SK-N-SH treated with all-trans-retinoic acid at 6 μM for 48 hours (cell line): ENCODE measurements around the gene SCD5.

Source experiments
- ATAC-seq: fragments of 200-7000 bp; cut with Tn5 transposase; 3 replicates; pipeline ENCODE4 v1.9.1; 2020; ENCODE audit warnings: mild to moderate bottlenecking, moderate library complexity
- BACH2 ChIP-seq: fragments of 250-450 bp; sonication (Bioruptor Pico); IDR thresholded peaks from 2 replicates; pipeline ENCODE4 v1.9.0; 2021; ENCODE audit warnings: mild to moderate bottlenecking, borderline replicate concordance
- CREB5 ChIP-seq: fragments of 250-450 bp; sonication (Bioruptor Pico); IDR thresholded peaks from 2 replicates; pipeline ENCODE4 v1.5.1; 2020; ENCODE audit warnings: low read depth, mild to moderate bottlenecking, moderate library complexity
- ESRRG ChIP-seq: fragments of 250-450 bp; sonication (Bioruptor Pico); IDR thresholded peaks from 2 replicates; pipeline ENCODE4 v1.6.1; 2021; ENCODE audit warnings: mild to moderate bottlenecking
- GLIS3 ChIP-seq: fragments of 250-450 bp; sonication (Bioruptor Pico); IDR thresholded peaks from 2 replicates; pipeline ENCODE4 v1.5.0; 2020; ENCODE audit warnings: mild to moderate bottlenecking, moderate library complexity
- ISL1 ChIP-seq: fragments of 250-450 bp; sonication (Bioruptor Pico); IDR thresholded peaks from 2 replicates; pipeline ENCODE4 v2.1.2; 2022; ENCODE audit warnings: mild to moderate bottlenecking, moderate library complexity
- OSR1 ChIP-seq: fragments of 250-450 bp; sonication (Bioruptor Pico); IDR thresholded peaks from 2 replicates; pipeline ENCODE4 v1.8.0; 2022; ENCODE audit warnings: moderate library complexity, mild to moderate bottlenecking, inconsistent platforms
- POU6F1 ChIP-seq: fragments of 250-450 bp; sonication (Bioruptor Pico); IDR thresholded peaks from 2 replicates; pipeline ENCODE4 v1.8.0; 2021; ENCODE audit warnings: low read depth, mild to moderate bottlenecking, moderate library complexity, borderline replicate concordance
- PPARA ChIP-seq: fragments of 250-450 bp; sonication (Bioruptor Pico); IDR thresholded peaks from 2 replicates; pipeline ENCODE4 v1.5.0; 2020; ENCODE audit warnings: mild to moderate bottlenecking, borderline replicate concordance
- RARB ChIP-seq: fragments of 250-450 bp; sonication (Bioruptor Pico); IDR thresholded peaks from 2 replicates; pipeline ENCODE4 v1.8.0; 2021; ENCODE audit warnings: mild to moderate bottlenecking, moderate library complexity
- SNAI2 ChIP-seq: fragments of 250-450 bp; sonication (Bioruptor Pico); IDR thresholded peaks from 2 replicates; pipeline ENCODE4 v1.5.0; 2020; ENCODE audit warnings: mild to moderate bottlenecking, moderate library complexity
- TCF4 ChIP-seq: fragments of 250-450 bp; sonication (Bioruptor Pico); IDR thresholded peaks from 2 replicates; pipeline ENCODE4 v1.8.0; 2021; ENCODE audit warnings: mild to moderate bottlenecking, moderate library complexity, borderline replicate concordance
- TOX ChIP-seq: fragments of 250-450 bp; sonication (Bioruptor Pico); IDR thresholded peaks from 2 replicates; pipeline ENCODE4 v1.8.0; 2021; ENCODE audit warnings: mild to moderate bottlenecking, moderate library complexity, borderline replicate concordance
- ZC3H10 ChIP-seq: fragments of 250-450 bp; sonication (Bioruptor Pico); IDR thresholded peaks from 2 replicates; pipeline ENCODE4 v1.5.1; 2021; ENCODE audit warnings: mild to moderate bottlenecking, moderate library complexity
- ZFP3 ChIP-seq: fragments of 250-450 bp; sonication (Bioruptor Pico); IDR thresholded peaks from 2 replicates; pipeline ENCODE4 v1.5.0; 2020; ENCODE audit warnings: mild to moderate bottlenecking, moderate library complexity
- ZNF565 ChIP-seq: fragments of 450-650 bp; formaldehyde crosslinking; conservative IDR thresholded peaks from 2 replicates; pipeline ENCODE4 v1.5.0; 2020; ENCODE audit warnings: low read depth, mild to moderate bottlenecking, moderate library complexity
- ZNF70 ChIP-seq: fragments of 450-650 bp; formaldehyde crosslinking; IDR thresholded peaks from 2 replicates; pipeline ENCODE4 v1.5.0; 2020; ENCODE audit warnings: mild to moderate bottlenecking, moderate library complexity
- ZNF8 ChIP-seq: fragments of 450-650 bp; formaldehyde crosslinking; IDR thresholded peaks from 2 replicates; pipeline ENCODE4 v1.5.0; 2020; ENCODE audit warnings: mild to moderate bottlenecking, moderate library complexity
- TF ChIP-seq, protein P1 (sequence below): fragments of 250-450 bp; sonication (Bioruptor Pico); IDR thresholded peaks from 2 replicates; pipeline ENCODE4 v1.5.1; 2021; ENCODE audit warnings: mild to moderate bottlenecking, moderate library complexity
- TF ChIP-seq, protein P2 (sequence below): fragments of 250-450 bp; sonication (Bioruptor Pico); IDR thresholded peaks from 2 replicates; pipeline ENCODE4 v1.5.0; 2020; ENCODE audit warnings: mild to moderate bottlenecking, moderate library complexity

Gene SCD5

DNA sequence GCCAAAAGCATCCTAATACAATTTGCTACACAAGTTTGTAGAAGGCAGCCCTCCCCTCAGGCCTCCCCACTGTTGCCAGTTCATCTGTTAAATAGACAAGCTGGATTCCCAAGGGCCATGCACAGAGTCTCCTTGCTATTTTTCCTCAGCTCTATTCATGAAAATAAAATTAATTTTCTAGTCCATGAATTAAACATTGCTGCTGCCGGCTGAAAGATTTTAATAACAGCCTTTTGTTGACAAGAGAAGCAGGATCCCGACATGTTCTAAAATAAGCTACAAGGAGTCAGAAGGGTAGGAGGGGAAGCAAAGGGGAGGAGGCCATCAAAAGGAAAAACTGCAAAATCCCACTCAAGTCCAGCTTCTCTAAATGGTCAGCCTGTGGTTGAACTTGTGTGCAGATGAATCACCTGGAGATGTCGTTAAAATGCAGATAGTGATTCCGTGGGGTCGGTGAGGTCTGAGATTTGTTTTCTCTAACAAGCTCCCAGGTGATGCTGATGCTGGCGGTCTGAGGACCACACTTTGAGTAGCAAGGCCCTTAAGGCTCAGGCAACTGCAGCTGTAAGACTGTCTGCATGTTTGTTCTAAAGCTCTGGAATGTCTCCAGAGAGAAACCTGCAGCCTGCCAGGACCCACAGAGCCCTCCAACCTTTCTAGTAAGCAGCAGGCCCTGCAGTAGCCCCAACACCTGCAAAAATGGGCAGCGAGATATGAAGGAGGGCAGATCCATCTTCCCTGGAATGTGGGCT lies 9.4 kb downstream of the SCD5 start:
- TF ChIP-seq ZNF565 (CRISPR knock-in tag) = no peak
- TF ChIP-seq, protein P1, sequence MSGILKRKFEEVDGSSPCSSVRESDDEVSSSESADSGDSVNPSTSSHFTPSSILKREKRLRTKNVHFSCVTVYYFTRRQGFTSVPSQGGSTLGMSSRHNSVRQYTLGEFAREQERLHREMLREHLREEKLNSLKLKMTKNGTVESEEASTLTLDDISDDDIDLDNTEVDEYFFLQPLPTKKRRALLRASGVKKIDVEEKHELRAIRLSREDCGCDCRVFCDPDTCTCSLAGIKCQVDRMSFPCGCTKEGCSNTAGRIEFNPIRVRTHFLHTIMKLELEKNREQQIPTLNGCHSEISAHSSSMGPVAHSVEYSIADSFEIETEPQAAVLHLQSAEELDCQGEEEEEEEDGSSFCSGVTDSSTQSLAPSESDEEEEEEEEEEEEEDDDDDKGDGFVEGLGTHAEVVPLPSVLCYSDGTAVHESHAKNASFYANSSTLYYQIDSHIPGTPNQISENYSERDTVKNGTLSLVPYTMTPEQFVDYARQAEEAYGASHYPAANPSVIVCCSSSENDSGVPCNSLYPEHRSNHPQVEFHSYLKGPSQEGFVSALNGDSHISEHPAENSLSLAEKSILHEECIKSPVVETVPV (CRISPR knock-in tag) = no peak
- TF ChIP-seq, protein P2, sequence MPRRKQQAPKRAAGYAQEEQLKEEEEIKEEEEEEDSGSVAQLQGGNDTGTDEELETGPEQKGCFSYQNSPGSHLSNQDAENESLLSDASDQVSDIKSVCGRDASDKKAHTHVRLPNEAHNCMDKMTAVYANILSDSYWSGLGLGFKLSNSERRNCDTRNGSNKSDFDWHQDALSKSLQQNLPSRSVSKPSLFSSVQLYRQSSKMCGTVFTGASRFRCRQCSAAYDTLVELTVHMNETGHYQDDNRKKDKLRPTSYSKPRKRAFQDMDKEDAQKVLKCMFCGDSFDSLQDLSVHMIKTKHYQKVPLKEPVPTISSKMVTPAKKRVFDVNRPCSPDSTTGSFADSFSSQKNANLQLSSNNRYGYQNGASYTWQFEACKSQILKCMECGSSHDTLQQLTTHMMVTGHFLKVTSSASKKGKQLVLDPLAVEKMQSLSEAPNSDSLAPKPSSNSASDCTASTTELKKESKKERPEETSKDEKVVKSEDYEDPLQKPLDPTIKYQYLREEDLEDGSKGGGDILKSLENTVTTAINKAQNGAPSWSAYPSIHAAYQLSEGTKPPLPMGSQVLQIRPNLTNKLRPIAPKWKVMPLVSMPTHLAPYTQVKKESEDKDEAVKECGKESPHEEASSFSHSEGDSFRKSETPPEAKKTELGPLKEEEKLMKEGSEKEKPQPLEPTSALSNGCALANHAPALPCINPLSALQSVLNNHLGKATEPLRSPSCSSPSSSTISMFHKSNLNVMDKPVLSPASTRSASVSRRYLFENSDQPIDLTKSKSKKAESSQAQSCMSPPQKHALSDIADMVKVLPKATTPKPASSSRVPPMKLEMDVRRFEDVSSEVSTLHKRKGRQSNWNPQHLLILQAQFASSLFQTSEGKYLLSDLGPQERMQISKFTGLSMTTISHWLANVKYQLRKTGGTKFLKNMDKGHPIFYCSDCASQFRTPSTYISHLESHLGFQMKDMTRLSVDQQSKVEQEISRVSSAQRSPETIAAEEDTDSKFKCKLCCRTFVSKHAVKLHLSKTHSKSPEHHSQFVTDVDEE (CRISPR knock-in tag) = no peak
- no peak for TF ChIP-seq ZNF8 (CRISPR knock-in tag)
- TF ChIP-seq CREB5 (CRISPR knock-in tag) = no peak
- TF ChIP-seq ZC3H10 (CRISPR knock-in tag) = no peak
- no peak for TF ChIP-seq TOX (CRISPR knock-in tag)
- no peak for TF ChIP-seq ESRRG (CRISPR knock-in tag)
- no peak for TF ChIP-seq RARB
- TF ChIP-seq GLIS3 = no peak
- no peak for TF ChIP-seq ZNF70 (CRISPR knock-in tag)

DNA sequence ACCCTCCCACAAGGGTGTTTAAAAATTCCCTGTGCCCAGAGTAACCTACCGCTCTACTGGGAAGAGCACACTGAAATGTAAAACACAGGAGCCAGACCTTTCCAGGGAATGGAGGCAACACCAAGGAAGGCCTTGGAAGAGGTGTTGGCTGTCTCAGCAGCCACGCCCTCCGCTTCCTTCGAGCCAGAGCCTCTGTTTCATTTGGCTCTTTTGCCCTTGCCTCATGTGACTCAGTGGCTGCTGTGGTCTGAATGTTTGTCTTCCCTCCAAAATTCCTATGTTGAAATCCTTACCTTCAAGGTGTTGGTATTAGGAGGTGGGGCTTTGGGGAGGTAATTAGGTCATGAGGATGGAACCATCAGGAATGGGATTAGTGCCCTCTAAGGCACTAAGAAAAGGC lies 11.3 kb downstream of the SCD5 start:
- TF ChIP-seq RARB = no peak
- TF ChIP-seq TOX (CRISPR knock-in tag) = no peak
- no peak for TF ChIP-seq ZNF8 (CRISPR knock-in tag)
- no peak for TF ChIP-seq ZNF565 (CRISPR knock-in tag)
- no peak for TF ChIP-seq GLIS3
- TF ChIP-seq, protein P2 (CRISPR knock-in tag) = no peak
- TF ChIP-seq ESRRG (CRISPR knock-in tag) = no peak
- no peak for TF ChIP-seq OSR1 (CRISPR knock-in tag)
- TF ChIP-seq, all 23 proteins: peak for 0
- ATAC-seq = no peak

More for the DNA sequence above, 9.4 kb downstream of the SCD5 start:
- ATAC-seq = no peak

DNA sequence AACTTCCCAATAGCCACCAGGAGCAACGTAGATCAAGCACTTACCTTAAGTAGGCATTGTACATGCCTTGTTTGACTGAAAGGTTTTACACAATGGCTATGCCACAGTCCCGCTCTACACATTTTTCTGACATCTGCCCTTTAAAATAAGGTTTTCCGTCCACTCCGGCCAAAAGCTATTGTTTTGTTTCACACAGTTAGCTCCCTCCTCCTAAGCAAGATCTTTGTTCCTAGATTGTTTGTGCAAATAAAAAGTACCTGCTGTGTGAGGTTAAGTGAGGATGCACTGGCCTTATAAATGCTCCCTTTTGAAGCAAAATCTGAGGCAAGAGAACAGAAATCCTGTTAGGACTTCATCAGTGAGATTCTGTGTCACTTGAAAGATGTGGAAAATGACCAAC lies 11.8 kb downstream of the SCD5 start:
- no peak for ATAC-seq
- no peak for TF ChIP-seq ZNF70 (CRISPR knock-in tag)
- TF ChIP-seq TOX (CRISPR knock-in tag) = no peak
- TF ChIP-seq TCF4 (CRISPR knock-in tag) = no peak
- TF ChIP-seq POU6F1 (CRISPR knock-in tag) = no peak
- TF ChIP-seq, protein P2 (CRISPR knock-in tag) = no peak
- TF ChIP-seq RARB = no peak
- no peak for TF ChIP-seq ISL1 (CRISPR knock-in tag)
- TF ChIP-seq ZFP3 (CRISPR knock-in tag) = no peak
- no peak for TF ChIP-seq SNAI2 (CRISPR knock-in tag)
- TF ChIP-seq, protein P1 (CRISPR knock-in tag) = no peak
- TF ChIP-seq CREB5 (CRISPR knock-in tag) = no peak
- no peak for TF ChIP-seq ZNF8 (CRISPR knock-in tag)
- TF ChIP-seq ZC3H10 (CRISPR knock-in tag) = no peak
- TF ChIP-seq GLIS3 = no peak
- TF ChIP-seq BACH2 (CRISPR knock-in tag) = no peak
- TF ChIP-seq PPARA (CRISPR knock-in tag) = no peak
